GM18499 (cell line): Measurements from ENCODE around the gene ALK.

ENCODE experiments used
- ATAC-seq: cut with Tn5 transposase; IDR thresholded peaks from one replicate; pipeline ENCODE4 v1.9.1; 2021; ENCODE audit warnings: moderate number of reproducible peaks; ENCODE audit not compliant: insufficient read depth, unreplicated experiment

ALK gene

GRCh38 chr2:29518646-29519337 is 402.6 kb downstream of the ALK start:
- ATAC-seq, result no peak

GRCh38 chr2:29518010-29518409 is 403.4 kb downstream of the ALK start:
- ATAC-seq, result no peak

- ATAC-seq, result no peak
Observed at GRCh38 chr2:29517413-29517812, 404.0 kb downstream of the ALK start.

DNA sequence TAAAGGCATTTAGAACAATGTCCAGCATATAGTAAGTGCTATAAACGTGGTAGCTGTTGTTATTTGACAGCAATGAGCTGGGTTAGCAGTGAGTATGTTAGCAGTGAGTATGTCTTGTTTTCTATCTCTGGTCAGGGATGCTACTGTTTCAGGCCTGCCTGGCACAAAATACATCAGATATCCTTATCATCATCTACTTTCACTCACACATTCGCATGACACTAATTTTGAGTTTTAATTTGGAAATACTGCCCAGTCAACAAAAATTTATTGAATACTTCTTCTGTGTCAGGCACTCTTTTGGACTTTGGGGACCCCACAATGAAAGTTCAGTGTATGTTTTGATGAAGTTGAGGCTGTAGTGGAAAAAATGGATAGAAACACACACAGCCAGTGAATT is 404.6 kb downstream of the ALK start:
- no peak for ATAC-seq

- no peak for ATAC-seq
Observed at GRCh38 chr2:29509878-29510277, 411.5 kb downstream of the ALK start.

DNA sequence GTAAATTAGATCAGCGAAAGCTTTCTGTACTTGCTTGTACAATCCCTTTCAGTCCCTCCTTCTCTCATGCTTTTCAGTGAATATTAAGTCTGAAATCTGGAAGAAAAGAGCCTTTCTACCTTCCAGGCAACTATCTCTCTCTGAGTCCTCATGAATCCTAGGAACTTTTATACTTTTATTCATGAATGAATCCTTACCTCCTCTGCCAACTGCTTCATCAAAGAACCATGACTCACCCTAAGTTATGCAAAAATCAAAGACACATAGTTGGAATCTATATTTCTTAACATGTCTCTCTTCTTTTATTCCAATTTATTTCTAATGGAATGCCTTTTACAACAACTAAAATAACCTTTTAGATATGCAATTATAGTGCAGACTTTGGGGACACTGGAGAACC is 412.0 kb downstream of the ALK start:
- ATAC-seq, result no peak

DNA sequence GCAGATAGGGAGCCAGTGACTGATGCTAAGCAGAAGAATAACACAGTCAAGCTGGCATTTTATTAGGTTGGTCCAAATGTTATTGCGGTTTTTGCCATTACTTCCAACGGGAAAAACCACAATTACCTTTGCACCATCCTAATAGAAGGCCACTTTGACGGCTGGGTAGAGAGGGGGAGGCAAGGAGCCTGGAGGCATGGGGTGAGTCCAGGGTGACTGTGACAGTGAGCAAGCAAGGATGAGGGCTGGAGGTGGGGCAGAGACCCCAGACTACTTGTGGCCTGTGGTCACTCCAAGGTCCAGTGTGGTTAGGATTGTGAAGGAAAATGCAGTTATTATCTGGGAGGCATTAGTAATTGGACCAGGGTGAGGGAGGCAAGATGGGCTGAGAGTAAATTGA is 416.6 kb downstream of the ALK start:
- no peak for ATAC-seq

- no peak for ATAC-seq
Observed at GRCh38 chr2:29502460-29502911, 418.9 kb downstream of the ALK start.

GRCh38 chr2:29497375-29497774 is 424.0 kb downstream of the ALK start:
- ATAC-seq, result no peak

DNA sequence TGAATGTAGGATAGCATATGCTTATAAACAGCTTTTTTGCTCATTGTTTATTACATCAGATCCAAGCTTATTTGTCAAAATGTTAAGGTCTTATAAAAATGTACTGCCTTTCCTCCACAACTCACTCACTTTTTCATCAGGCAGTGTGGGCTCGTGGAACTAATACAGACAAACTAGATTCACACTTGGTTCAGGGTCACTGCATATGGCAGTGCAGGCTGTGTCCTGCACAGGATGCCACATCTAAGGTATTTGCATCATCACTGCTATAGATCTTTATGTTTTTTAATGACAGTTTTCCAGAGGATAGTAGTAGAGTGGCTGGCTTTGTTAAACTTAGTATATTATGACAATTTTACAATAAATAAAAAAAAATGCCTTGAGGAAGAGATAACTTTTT is 425.2 kb downstream of the ALK start:
- ATAC-seq, result no peak

GRCh38 chr2:29495536-29496060 is 425.8 kb downstream of the ALK start:
- no peak for ATAC-seq

DNA sequence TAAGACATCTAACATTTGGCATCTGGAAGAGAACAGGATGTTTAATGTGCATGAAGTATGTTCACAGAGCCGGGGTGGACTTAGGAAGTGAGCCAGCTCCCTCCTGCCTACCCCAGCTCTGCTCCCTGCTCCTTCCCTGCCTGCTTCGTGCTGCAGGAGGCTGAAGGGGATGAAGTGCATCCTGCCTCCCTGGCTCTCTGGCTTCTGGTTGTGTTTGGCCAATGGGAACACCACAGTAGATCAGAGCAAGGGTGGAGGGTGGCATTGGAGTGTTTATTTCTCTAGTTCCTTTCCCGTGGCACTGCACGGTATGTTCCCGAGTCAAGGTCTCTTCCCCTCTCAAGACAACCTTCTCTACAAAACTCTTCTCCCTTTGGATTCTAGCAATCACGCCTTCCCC is 426.3 kb downstream of the ALK start:
- ATAC-seq, result no peak

DNA sequence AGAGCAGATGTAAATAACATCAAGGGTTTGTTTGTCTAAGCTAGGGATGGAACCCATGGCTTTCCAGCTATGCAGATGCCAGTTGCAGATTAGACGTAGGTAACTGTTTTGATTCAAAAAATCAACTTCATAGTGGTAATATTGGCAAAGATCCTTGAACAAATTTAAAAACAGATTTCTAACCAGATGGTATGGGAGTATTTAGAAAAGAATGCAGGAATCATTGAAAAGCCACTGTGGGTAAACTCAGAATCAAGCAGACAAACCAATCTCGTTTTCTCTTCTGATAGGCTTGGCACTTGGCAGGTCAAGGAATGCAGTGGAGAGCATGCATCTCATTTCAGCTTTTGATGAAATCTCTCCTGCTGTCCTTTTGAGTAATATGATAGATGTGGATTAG is 428.7 kb downstream of the ALK start:
- no peak for ATAC-seq

DNA sequence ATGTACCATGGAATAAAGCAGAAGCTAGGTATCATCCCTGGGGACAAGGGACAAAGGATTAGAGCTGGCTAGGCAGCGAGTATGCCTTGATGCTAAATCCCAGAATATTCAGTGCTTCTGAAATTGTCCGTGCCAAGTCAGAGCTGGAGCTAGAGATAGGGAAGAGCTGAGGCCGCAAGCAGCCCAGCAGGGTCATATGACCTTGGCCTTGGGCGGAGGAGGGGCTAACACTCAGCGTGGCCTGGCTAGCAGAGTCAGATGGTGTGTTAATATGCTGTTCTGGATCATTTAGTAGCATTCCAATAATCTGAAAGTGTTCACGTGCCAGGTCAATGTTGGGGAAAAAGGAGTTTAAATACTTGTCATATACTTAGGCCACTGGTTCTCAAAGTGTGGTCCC is 431.3 kb downstream of the ALK start:
- no peak for ATAC-seq

DNA sequence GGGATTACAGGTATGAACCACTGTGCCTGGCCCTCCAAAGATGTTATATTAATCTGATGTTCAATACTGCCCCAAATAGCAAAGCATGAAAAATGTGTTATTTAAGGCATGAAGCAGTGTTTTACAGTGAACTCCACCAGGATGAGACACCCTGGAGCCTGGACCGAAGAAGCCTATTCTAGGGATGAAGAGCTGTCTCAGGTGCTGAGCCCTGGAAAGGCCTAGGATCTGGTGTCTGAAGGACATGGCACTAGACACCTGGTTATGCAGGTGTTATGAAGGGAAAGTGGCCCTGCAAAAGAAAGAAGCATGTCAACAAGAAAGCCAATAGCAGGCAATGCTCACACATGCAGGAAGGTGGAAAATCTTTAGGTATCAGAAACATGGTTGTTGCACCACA is 431.8 kb downstream of the ALK start:
- ATAC-seq, result no peak

- no peak for ATAC-seq
Observed at GRCh38 chr2:29487967-29488555, 433.3 kb downstream of the ALK start.

GRCh38 chr2:29485631-29486030 is 435.8 kb downstream of the ALK start:
- no peak for ATAC-seq

- no peak for ATAC-seq
Observed at GRCh38 chr2:29485117-29485516, 436.3 kb downstream of the ALK start.

GRCh38 chr2:29482867-29483266 is 438.5 kb downstream of the ALK start:
- ATAC-seq, result no peak

- no peak for ATAC-seq
Observed at GRCh38 chr2:29482348-29482747, 439.0 kb downstream of the ALK start.

GRCh38 chr2:29481313-29481712 is 440.1 kb downstream of the ALK start:
- ATAC-seq, result no peak

DNA sequence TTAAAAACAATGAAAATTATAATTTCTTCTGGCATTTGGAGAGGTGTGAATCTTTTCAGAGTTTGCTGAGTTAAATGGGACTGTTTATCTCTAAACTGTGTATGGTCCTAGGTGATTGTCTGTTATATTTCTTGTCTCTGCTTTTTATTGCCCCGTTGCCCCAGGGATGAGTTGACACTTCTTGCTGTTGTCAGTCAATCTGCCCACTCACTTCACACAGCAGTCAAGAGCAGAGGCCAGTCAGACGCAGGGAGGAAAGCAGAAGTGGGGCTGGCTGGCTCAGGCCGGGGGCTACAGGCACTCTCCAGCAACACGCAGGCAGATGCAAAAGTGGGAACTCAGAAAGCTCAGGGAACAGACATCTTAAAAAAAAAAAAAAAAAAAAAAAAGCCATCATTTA is 441.0 kb downstream of the ALK start:
- no peak for ATAC-seq
